ENCODE measurements around the gene CTXN1. TPM values are rescaled to one million over a fixed set of nuclear protein-coding genes. Genes with fewer than 3 reads are reported as not detected.

CTXN1 gene
- total and polyA plus RNA-seq, 2 of the 4 experiments (the other 2 are of a cell fraction) = 0.36 to 7.4 TPM

- Histone ChIP-seq H3K9me3 (ENCODE audit: control insufficient read depth, insufficient read depth, low read length) (no peaks in the 10 kb centered on the region), H3K56ac (ENCODE audit: extremely low read depth, insufficient read depth, low read length) (no peak overlapping the region), H3K27me3 (ENCODE audit: control insufficient read depth, insufficient read depth, low read length) (no peaks in the 10 kb centered on the region), H4K91ac (ENCODE audit: insufficient read depth, low read depth, low read length) (no peak overlapping the region), H2AFZ (replicated peaks; ENCODE audit: low read length, poor library complexity) (no peak overlapping the region), H2BK20ac (ENCODE audit: low read depth, low read length) (no peak overlapping the region), H2BK5ac (ENCODE audit: low read depth, low read length, poor library complexity, severe bottlenecking) (no peak overlapping the region), H3K14ac (replicated peaks; ENCODE audit: low read depth, low read length) (no peak overlapping the region), H3K4ac (ENCODE audit: low read depth, low read length) (no peak overlapping the region), H3K79me1 (ENCODE audit: low read depth in 1 of 2, low read length in 2 of 2) (peaks cover 16 to 49% of the 10 kb centered on the region in 2 experiments), H2BK15ac (ENCODE audit: low read depth, low read length) (no peak overlapping the region), H2BK120ac (ENCODE audit: low read depth, low read length) (no peak overlapping the region), H3K23ac (ENCODE audit: low read depth, low read length) (no peak overlapping the region), H2AK5ac (ENCODE audit: low read depth, low read length) (no peak overlapping the region), H3K4me1 (ENCODE audit: control insufficient read depth, insufficient read depth, low read length) (no peaks in the 10 kb centered on the region), H4K20me1 (ENCODE audit: insufficient read depth, low read length) (peaks cover 56% of the 10 kb centered on the region), H3K36me3 (ENCODE audit: control insufficient read depth, insufficient read depth, low read length) (peaks cover 58% of the 10 kb centered on the region), H3K4me2 (ENCODE audit: low read depth, low read length) (no peak overlapping the region), H4K8ac (ENCODE audit: low read depth in 2 of 2, low read length in 2 of 2) (no peak overlapping the region), H3K9ac (ENCODE audit: low read depth, low read length) (no peak overlapping the region), H2AK9ac (replicated peaks; ENCODE audit: low read depth, low read length, poor library complexity) (no peak overlapping the region), H3K18ac (ENCODE audit: low read depth, low read length) (no peak overlapping the region), H3K9me1 (ENCODE audit: insufficient read depth, low read length) (no peaks in the 10 kb centered on the region), H3K27ac (ENCODE audit: insufficient read depth, low read length) (no peak overlapping the region), H4K5ac (ENCODE audit: low read depth, low read length) (no peak overlapping the region), H3K4me3 (ENCODE audit: insufficient read depth, low read depth, low read length) (no peak overlapping the region)
- in situ Hi-C loops (cut with MboI; ENCODE audit: low sequenced_read_pairs) (loop anchor here (10.0 kb wide), 1 partner anchor 281 kb away; no protein-coding TSS in a partner anchor), dilution Hi-C loops (cut with HindIII; ENCODE audit: low sequenced_read_pairs, unreplicated experiment) (no loop called here), intact Hi-C loops (cut with micrococcal nuclease) (no loop called here)
- WGBS, 2 experiments (ENCODE audit: extremely low coverage in 2 of 2, insufficient read length in 1 of 2) = 100% methylated on average over 5 of the region's 12 CpGs; no CpG with 5 or more reads in 1 of the 2 experiments
- ChIA-PET POLR2A (ENCODE audit: unreplicated experiment) (no interaction called here), CTCF (interaction anchor here (0.8 kb wide), 1 partner anchor 28 kb away, joined by 3 read pairs; no protein-coding TSS in a partner anchor)
- no TSS peak for BruUV-seq (replicated peaks)
- ATAC-seq (ENCODE audit: low read depth) (no peak), DNase-seq (no peak)
- TF ChIP-seq RAD21 (IDR thresholded peaks at IDR 0.05; ENCODE audit: low read length) (no peak), POLR2A (IDR thresholded peaks at IDR 0.05; ENCODE audit: low read depth, low read length) (no peak), NFE2L2 (IDR thresholded peaks at IDR 0.05; ENCODE audit: low read depth, low read length) (no peak), BHLHE40 (IDR thresholded peaks at IDR 0.05; ENCODE audit: low read depth, low read length) (no peak), RFX5 (IDR thresholded peaks at IDR 0.05; ENCODE audit: low read depth, low read length) (no peak), CEBPB (IDR thresholded peaks at IDR 0.05; ENCODE audit: low read depth, low read length) (no peak), MXI1 (IDR thresholded peaks at IDR 0.05; ENCODE audit: borderline replicate concordance, low read depth, low read length) (no peak), RCOR1 (IDR thresholded peaks at IDR 0.05; ENCODE audit: insufficient replicate concordance, low read length) (no peak), SMC3 (IDR thresholded peaks at IDR 0.05; ENCODE audit: low read depth, low read length) (no peak), MAFK (IDR thresholded peaks at IDR 0.05; ENCODE audit: low read depth, low read length) (no peak), MAZ (IDR thresholded peaks at IDR 0.05; ENCODE audit: borderline replicate concordance, low read depth, low read length) (no peak), FOS (IDR thresholded peaks at IDR 0.05; ENCODE audit: low read depth, low read length) (no peak), CTCF (conservative IDR thresholded peaks at IDR 0.05; ENCODE audit: low read depth, low read length) (no peak), CHD1 (IDR thresholded peaks at IDR 0.05; ENCODE audit: low read depth, low read length) (no peak)
- TF ChIP-seq, protein P1, sequence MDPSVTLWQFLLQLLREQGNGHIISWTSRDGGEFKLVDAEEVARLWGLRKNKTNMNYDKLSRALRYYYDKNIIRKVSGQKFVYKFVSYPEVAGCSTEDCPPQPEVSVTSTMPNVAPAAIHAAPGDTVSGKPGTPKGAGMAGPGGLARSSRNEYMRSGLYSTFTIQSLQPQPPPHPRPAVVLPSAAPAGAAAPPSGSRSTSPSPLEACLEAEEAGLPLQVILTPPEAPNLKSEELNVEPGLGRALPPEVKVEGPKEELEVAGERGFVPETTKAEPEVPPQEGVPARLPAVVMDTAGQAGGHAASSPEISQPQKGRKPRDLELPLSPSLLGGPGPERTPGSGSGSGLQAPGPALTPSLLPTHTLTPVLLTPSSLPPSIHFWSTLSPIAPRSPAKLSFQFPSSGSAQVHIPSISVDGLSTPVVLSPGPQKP (IDR thresholded peaks at IDR 0.05; ENCODE audit: borderline replicate concordance, low read depth, low read length) = no peak
- TF ChIP-seq, protein P2, sequence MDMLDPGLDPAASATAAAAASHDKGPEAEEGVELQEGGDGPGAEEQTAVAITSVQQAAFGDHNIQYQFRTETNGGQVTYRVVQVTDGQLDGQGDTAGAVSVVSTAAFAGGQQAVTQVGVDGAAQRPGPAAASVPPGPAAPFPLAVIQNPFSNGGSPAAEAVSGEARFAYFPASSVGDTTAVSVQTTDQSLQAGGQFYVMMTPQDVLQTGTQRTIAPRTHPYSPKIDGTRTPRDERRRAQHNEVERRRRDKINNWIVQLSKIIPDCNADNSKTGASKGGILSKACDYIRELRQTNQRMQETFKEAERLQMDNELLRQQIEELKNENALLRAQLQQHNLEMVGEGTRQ (IDR thresholded peaks at IDR 0.05; ENCODE audit: low read depth, low read length) = no peak
Observed at GRCh38 chr19:7973883-7974282, 47.9 kb upstream of the CTXN1 start.

Data from IMR-90 (cell line).